ENCODE data around the gene OSBPL1A. TPM values are rescaled to one million over a fixed set of nuclear protein-coding genes. Genes with fewer than 3 reads are reported as not detected.
A peak's percentile ranks its signal among the peaks of the same experiment; 100 is the strongest.

Gene OSBPL1A
- total RNA-seq, 1 experiment from 2014 or later: 37.4 TPM

- ChIA-PET CTCF (no interaction called here), POLR2A (ENCODE audit: unreplicated experiment) (no interaction called here)
- H3K9me3 ChIP-seq (ENCODE audit: insufficient read depth, low read depth): no peaks in the 10 kb centered on the region
- no TSS peak for BruUV-seq (replicated peaks)
- no peak for DNase-seq
- no peaks in the 10 kb centered on the region for H3K27me3 ChIP-seq (ENCODE audit: insufficient read depth, low read depth)
- no peaks in the 10 kb centered on the region for H3K36me3 ChIP-seq (ENCODE audit: low read depth)
- intact Hi-C loops (cut with micrococcal nuclease; ENCODE audit: unreplicated experiment): loop anchor here (5.0 kb wide), 1 partner anchor 34 kb away; no protein-coding TSS in a partner anchor
- peaks cover 9% of the 10 kb centered on the region; the same call in 1 of the 2 replicates for H3K4me1 ChIP-seq (replicated peaks; ENCODE audit: insufficient read depth)
- no peak overlapping the region for H3K27ac ChIP-seq
- no peaks in the 10 kb centered on the region for H3F3A ChIP-seq (ENCODE audit: insufficient read depth, low read depth)
- no peaks in the 10 kb centered on the region for H4K20me1 ChIP-seq (ENCODE audit: insufficient read depth)
- H3K9me2 ChIP-seq (ENCODE audit: insufficient read depth): no peaks in the 10 kb centered on the region
- peak overlapping the region; percentile 71; the same call in 1 of the 2 replicates for H3K4me3 ChIP-seq
- no peaks in the 10 kb centered on the region for H3K79me2 ChIP-seq (ENCODE audit: low read depth)
- H2AFZ ChIP-seq: no peak overlapping the region
- TF ChIP-seq CTCF (conservative IDR thresholded peaks at IDR 0.05): no peak
- TF ChIP-seq EZH2 (IDR thresholded peaks at IDR 0.05; ENCODE audit: low read depth): no peak
- peak overlapping the region; percentile 92 for H3K4me2 ChIP-seq
Observed at GRCh38 chr18:24396082-24396633, 1.5 kb downstream of the OSBPL1A start.

GRCh38 chr18:24395049-24395795, 2.4 kb downstream of the OSBPL1A start:
- H3K27me3 ChIP-seq (ENCODE audit: insufficient read depth, low read depth): no peaks in the 10 kb centered on the region
- no peaks in the 10 kb centered on the region for H3K36me3 ChIP-seq (ENCODE audit: low read depth)
- H3K4me2 ChIP-seq: no peak overlapping the region
- no peaks in the 10 kb centered on the region for H3K9me3 ChIP-seq (ENCODE audit: insufficient read depth, low read depth)
- intact Hi-C loops (cut with micrococcal nuclease; ENCODE audit: unreplicated experiment): loop anchor here (5.0 kb wide), 1 partner anchor 33 kb away; no protein-coding TSS in a partner anchor
- no peak overlapping the region for H2AFZ ChIP-seq
- no peak overlapping the region for H3K4me3 ChIP-seq
- no peaks in the 10 kb centered on the region for H3K79me2 ChIP-seq (ENCODE audit: low read depth)
- DNase-seq: no peak
- no peak overlapping the region for H3K27ac ChIP-seq
- H3F3A ChIP-seq (ENCODE audit: insufficient read depth, low read depth): no peaks in the 10 kb centered on the region
- no TSS peak for BruUV-seq (replicated peaks)
- ChIA-PET POLR2A (ENCODE audit: unreplicated experiment) (no interaction called here), CTCF (no interaction called here)
- H3K4me1 ChIP-seq (replicated peaks; ENCODE audit: insufficient read depth): peaks cover 9% of the 10 kb centered on the region; the same call in 1 of the 2 replicates
- no peaks in the 10 kb centered on the region for H3K9me2 ChIP-seq (ENCODE audit: insufficient read depth)
- TF ChIP-seq EZH2 (IDR thresholded peaks at IDR 0.05; ENCODE audit: low read depth) (no peak), CTCF (conservative IDR thresholded peaks at IDR 0.05) (no peak)
- no peaks in the 10 kb centered on the region for H4K20me1 ChIP-seq (ENCODE audit: insufficient read depth)

GRCh38 chr18:24388957-24389356, 8.7 kb downstream of the OSBPL1A start:
- Histone ChIP-seq H3F3A (ENCODE audit: insufficient read depth, low read depth) (no peaks in the 10 kb centered on the region), H4K20me1 (ENCODE audit: insufficient read depth) (no peaks in the 10 kb centered on the region), H3K27me3 (ENCODE audit: insufficient read depth, low read depth) (no peaks in the 10 kb centered on the region), H2AFZ (no peak overlapping the region), H3K27ac (no peak overlapping the region), H3K4me3 (no peak overlapping the region), H3K4me2 (no peak overlapping the region), H3K79me2 (ENCODE audit: low read depth) (no peaks in the 10 kb centered on the region), H3K36me3 (ENCODE audit: low read depth) (no peaks in the 10 kb centered on the region), H3K9me2 (ENCODE audit: insufficient read depth) (no peaks in the 10 kb centered on the region), H3K4me1 (replicated peaks; ENCODE audit: insufficient read depth) (no peaks in the 10 kb centered on the region), H3K9me3 (ENCODE audit: insufficient read depth, low read depth) (no peaks in the 10 kb centered on the region)
- TF ChIP-seq CTCF (conservative IDR thresholded peaks at IDR 0.05) (no peak), EZH2 (IDR thresholded peaks at IDR 0.05; ENCODE audit: low read depth) (no peak)
- ChIA-PET CTCF (no interaction called here), POLR2A (ENCODE audit: unreplicated experiment) (no interaction called here)
- intact Hi-C loops (cut with micrococcal nuclease; ENCODE audit: unreplicated experiment): no loop called here
- DNase-seq: no peak
- no TSS peak for BruUV-seq (replicated peaks)

All from PC-9 (cell line).